A549 (cell line): ENCODE measurements around the gene UTP4. TPM values are rescaled to one million over a fixed set of nuclear protein-coding genes. Genes with fewer than 3 reads are reported as not detected.

ENCODE experiments used
- polyA plus RNA-seq, 4 experiments: library from polyadenylated mRNA; depleted of rRNA in 3 of 4; stranded (reverse); fragments of >200 nt; fragmentation: RNase III in 1 of 4; extraction: RNeasy Plus Mini Kit Qiagen cat#74134 plus additional on column Dnase treatment in 1 of 4; gene quantifications; 2 replicates in 3 of 4; 3 replicates in 1 of 4; pipeline ENCODE4 v1.2.3, GENCODE V29; 2011 to 2017
- small RNA-seq, 6 experiments: library from RNA; depleted of rRNA; stranded (forward); fragments of <200 nt; gene quantifications; one replicate each; pipeline ENCODE3, GENCODE V24; 2012

Gene UTP4
- polyA plus RNA-seq, 2 of the 4 experiments (the other 2 are of a cell fraction) = 77.1 to 118 TPM

Small RNA genes within 50 kb of the gene (small RNA-seq; reads per million reads assigned to genes)
- gene RF00019 = 0 reads per million in 6 experiments
- gene RNU6-22P = 0 to 9.4 (median 1.9) reads per million in 6 experiments

Other genes with a start within 250 kb of the UTP4 start
- 9.1 and 11.1 TPM in 2 replicates for gene HAS3, start 27.0 kb upstream of the UTP4 start, polyA plus RNA-seq (2011; rRNA removed)
- gene HAS3, start 27.0 kb upstream of the UTP4 start, polyA plus RNA-seq (2017; fragmentation: RNase III; extraction: RNeasy Plus Mini Kit Qiagen cat#74134 plus additional on column Dnase treatment) = 12.4 to 18.6 TPM (median 14.1 TPM) in 3 replicates
- gene CHTF8, start 61 bp upstream of the UTP4 start, polyA plus RNA-seq (2011; rRNA removed) = 81.6 and 113 TPM in 2 replicates
- 72.5 to 82.7 TPM (median 78.7 TPM) in 3 replicates for gene CHTF8, start 61 bp upstream of the UTP4 start, polyA plus RNA-seq (2017; fragmentation: RNase III; extraction: RNeasy Plus Mini Kit Qiagen cat#74134 plus additional on column Dnase treatment)
- 19.2 and 20.8 TPM in 2 replicates for gene SNTB2, start 54.5 kb downstream of the UTP4 start, polyA plus RNA-seq (2011; rRNA removed)
- 7.4 to 8.4 TPM (median 7.8 TPM) in 3 replicates for gene SNTB2, start 54.5 kb downstream of the UTP4 start, polyA plus RNA-seq (2017; fragmentation: RNase III; extraction: RNeasy Plus Mini Kit Qiagen cat#74134 plus additional on column Dnase treatment)
- 12.9 and 18.2 TPM in 2 replicates for gene VPS4A, start 178.7 kb downstream of the UTP4 start, polyA plus RNA-seq (2011; rRNA removed)
- 25.5 to 28.1 TPM (median 26.7 TPM) in 3 replicates for gene VPS4A, start 178.7 kb downstream of the UTP4 start, polyA plus RNA-seq (2017; fragmentation: RNase III; extraction: RNeasy Plus Mini Kit Qiagen cat#74134 plus additional on column Dnase treatment)
- gene PDF, start 197.9 kb downstream of the UTP4 start, polyA plus RNA-seq (2011; rRNA removed) = 10.0 and 16.1 TPM in 2 replicates
- 27.6 to 29.1 TPM (median 27.9 TPM) in 3 replicates for gene PDF, start 197.9 kb downstream of the UTP4 start, polyA plus RNA-seq (2017; fragmentation: RNase III; extraction: RNeasy Plus Mini Kit Qiagen cat#74134 plus additional on column Dnase treatment)
- 24.3 and 31.8 TPM in 2 replicates for gene COG8, start 206.9 kb downstream of the UTP4 start, polyA plus RNA-seq (2011; rRNA removed)
- 20.5 to 21.4 TPM (median 21.4 TPM) in 3 replicates for gene COG8, start 206.9 kb downstream of the UTP4 start, polyA plus RNA-seq (2017; fragmentation: RNase III; extraction: RNeasy Plus Mini Kit Qiagen cat#74134 plus additional on column Dnase treatment)
- 23.0 and 27.3 TPM in 2 replicates for gene NIP7, start 207.1 kb downstream of the UTP4 start, polyA plus RNA-seq (2011; rRNA removed)
- gene NIP7, start 207.1 kb downstream of the UTP4 start, polyA plus RNA-seq (2017; fragmentation: RNase III; extraction: RNeasy Plus Mini Kit Qiagen cat#74134 plus additional on column Dnase treatment) = 55.9 to 64.5 TPM (median 55.9 TPM) in 3 replicates
- 0.12 TPM in 1 of 2 replicates, not detected in the other for gene TMED6, start 219.1 kb downstream of the UTP4 start, polyA plus RNA-seq (2011; rRNA removed)
- 0.19 to 0.44 TPM (median 0.20 TPM) in 3 replicates for gene TMED6, start 219.1 kb downstream of the UTP4 start, polyA plus RNA-seq (2017; fragmentation: RNase III; extraction: RNeasy Plus Mini Kit Qiagen cat#74134 plus additional on column Dnase treatment)